SJCRH30 (cell line): Measurements from ENCODE around the gene UBE4B. TPM values are rescaled to one million over a fixed set of nuclear protein-coding genes. Genes with fewer than 3 reads are reported as not detected.

Source experiments
- DNase-seq, 2 experiments: peaks; one replicate each; pipeline ENCODE4 v3.0.0-alpha.2; 2015 to 2020
- H3K27ac ChIP-seq: fragments of 250-450 bp; sonication (Bioruptor Pico); 2 replicates; pipeline ENCODE4 v1.5.1; 2020; ENCODE audit warnings: mild to moderate bottlenecking, moderate library complexity
- H3K27me3 ChIP-seq: fragments of 250-450 bp; sonication (Bioruptor Pico); 2 replicates; pipeline ENCODE4 v1.5.1; 2020; ENCODE audit warnings: mild to moderate bottlenecking, moderate library complexity
- H3K36me3 ChIP-seq: fragments of 250-450 bp; sonication (Bioruptor Pico); 2 replicates; pipeline ENCODE4 v1.5.1; 2020; ENCODE audit warnings: mild to moderate bottlenecking, moderate library complexity
- H3K4me1 ChIP-seq: fragments of 250-450 bp; sonication (Bioruptor Pico); 2 replicates; pipeline ENCODE4 v1.5.1; 2020; ENCODE audit warnings: mild to moderate bottlenecking, moderate library complexity
- H3K4me3 ChIP-seq: fragments of 250-450 bp; sonication (Bioruptor Pico); 2 replicates; pipeline ENCODE4 v1.5.1; 2020; ENCODE audit warnings: mild to moderate bottlenecking, moderate library complexity
- H3K9me3 ChIP-seq: fragments of 250-450 bp; sonication (Bioruptor Pico); replicated peaks from 2 replicates; pipeline ENCODE4 v1.5.1; 2020; ENCODE audit warnings: mild to moderate bottlenecking, moderate library complexity
- total RNA-seq: library from RNA; depleted of rRNA; stranded (reverse); fragments of >200 nt; shearing (Covaris generic); gene quantifications from 2 replicates; pipeline ENCODE4 v1.2.3, GENCODE V29; 2014

Gene UBE4B
- total RNA-seq, 1 experiment from 2014 or later, result 48.1 TPM

DNA sequence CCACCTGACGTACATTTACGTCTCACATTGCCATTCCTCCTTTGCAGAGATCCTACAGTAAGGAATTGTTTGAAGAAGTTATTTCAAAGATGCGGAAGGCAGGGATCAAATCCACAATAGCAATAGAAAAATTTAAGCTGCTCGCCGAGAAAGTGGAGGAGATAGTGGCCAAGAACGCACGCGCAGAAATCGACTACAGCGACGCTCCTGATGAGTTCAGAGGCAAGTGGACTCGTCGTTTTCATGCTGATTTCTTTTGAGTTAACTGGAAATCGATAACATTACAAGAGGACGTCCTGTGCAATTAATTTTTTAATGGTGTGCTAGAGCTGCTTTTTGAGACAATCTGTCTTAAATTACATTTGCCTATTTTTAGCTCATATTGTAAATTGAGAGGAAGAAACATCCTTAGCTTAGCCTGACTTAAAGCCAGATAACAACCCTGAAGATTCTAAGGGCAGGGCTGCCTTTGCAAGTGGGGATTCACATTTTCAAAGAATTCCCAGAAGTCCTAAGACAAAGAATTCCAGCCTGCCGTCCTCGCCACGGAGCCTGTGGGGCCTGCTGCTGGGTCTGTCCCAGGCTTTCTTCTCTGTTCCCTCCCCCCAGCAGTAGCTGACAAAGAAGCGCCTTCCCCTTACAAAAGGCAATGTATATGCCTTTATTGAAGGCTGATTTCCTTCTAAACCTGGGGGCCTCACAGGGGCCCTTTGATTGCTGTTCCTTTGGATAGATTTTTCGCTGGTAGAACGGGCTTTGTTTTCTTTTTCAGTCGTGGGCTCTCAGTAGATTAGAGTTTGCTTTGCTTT lies 146.0 kb downstream of the UBE4B start:
- Histone ChIP-seq H3K27ac (no peak overlapping the region), H3K4me3 (no peak overlapping the region), H3K36me3 (peaks cover 19% of the 10 kb centered on the region), H3K27me3 (no peaks in the 10 kb centered on the region), H3K4me1 (no peaks in the 10 kb centered on the region), H3K9me3 (peaks cover 5% of the 10 kb centered on the region)
- DNase-seq, result no peak

DNA sequence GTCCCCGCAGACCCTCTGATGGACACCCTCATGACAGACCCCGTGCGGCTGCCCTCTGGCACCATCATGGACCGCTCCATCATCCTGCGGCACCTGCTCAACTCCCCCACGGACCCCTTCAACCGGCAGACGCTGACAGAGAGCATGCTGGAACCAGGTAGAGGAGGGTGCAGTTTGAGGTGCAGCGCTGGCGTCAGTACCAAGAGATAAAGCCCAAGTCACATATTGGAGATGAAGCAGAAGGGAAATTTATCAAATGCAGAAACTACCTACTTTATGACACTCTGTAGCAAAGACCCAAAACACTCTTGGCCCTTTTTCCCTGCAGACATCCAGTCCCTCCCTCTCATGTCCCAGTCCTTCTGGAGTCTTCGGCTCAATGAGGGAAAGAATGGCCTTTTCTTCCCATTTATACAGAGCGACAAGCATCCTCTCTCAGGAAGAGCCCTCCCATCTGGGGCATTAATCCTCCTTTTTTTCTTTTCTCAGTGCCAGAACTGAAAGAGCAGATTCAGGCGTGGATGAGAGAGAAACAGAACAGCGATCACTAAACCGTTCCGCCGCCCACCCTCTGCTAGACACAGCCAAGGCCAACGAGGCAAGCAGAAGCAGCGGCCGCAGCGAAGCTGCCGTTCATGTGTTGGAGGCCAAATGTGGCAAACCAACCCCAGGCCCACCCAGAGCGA lies 146.8 kb downstream of the UBE4B start:
- Histone ChIP-seq H3K4me1 (no peaks in the 10 kb centered on the region), H3K27ac (no peak overlapping the region), H3K36me3 (peaks cover 17% of the 10 kb centered on the region), H3K4me3 (no peak overlapping the region), H3K27me3 (no peaks in the 10 kb centered on the region), H3K9me3 (peaks cover 5% of the 10 kb centered on the region)
- DNase-seq, result no peak

DNA sequence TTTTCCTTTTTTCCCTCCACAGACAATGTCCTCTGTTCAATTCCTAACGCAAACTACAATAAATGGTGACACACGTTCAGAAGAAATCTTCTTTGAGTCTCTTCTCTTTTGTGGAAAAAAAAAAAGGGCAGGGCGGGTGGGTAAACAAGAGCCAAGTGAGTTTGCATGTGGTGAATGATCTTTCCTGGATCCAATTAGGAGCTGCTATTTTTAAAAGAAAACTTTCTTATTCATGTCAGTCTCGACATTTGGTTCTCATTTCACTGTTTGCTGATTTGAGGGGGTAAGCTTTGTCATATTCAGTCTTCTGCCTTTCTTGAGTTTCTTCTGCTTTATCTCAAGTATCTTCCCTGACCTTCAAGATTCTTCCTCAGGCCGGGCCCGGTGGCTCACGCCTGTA lies 148.4 kb downstream of the UBE4B start:
- H3K4me3 ChIP-seq, result no peak overlapping the region

DNA sequence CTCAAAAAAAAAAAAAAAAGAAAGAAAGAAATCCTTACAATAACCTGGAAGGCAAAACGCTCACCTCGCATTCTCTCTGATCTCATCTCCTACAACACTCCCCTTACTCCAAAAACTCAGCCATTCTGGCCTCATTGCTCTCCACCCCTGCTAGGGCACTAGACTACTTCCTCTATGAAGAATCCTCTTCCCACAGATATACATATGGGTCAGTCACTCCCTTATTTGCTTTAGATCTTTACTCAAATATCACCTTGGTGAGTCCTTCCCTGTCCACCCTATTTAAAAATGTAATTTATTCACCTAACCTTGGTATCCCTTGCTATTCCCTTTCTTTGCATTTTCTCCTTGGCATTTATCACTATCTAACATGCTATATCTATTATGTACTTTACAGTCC lies 153.0 kb downstream of the UBE4B start:
- H3K27ac ChIP-seq, result no peak overlapping the region
- H3K4me3 ChIP-seq, result no peak overlapping the region
- no peak for DNase-seq
- H3K27me3 ChIP-seq, result no peaks in the 10 kb centered on the region
- no peaks in the 10 kb centered on the region for H3K36me3 ChIP-seq
- H3K9me3 ChIP-seq, result no peaks in the 10 kb centered on the region
- no peaks in the 10 kb centered on the region for H3K4me1 ChIP-seq

More for the DNA sequence above, 148.4 kb downstream of the UBE4B start:
- peaks cover 7% of the 10 kb centered on the region; the same call in 1 of the 2 replicates for H3K36me3 ChIP-seq
- no peak overlapping the region for H3K27ac ChIP-seq
- DNase-seq, result no peak
- no peaks in the 10 kb centered on the region; the same call in 1 of the 2 replicates for H3K9me3 ChIP-seq
- no peaks in the 10 kb centered on the region for H3K27me3 ChIP-seq
- H3K4me1 ChIP-seq, result no peaks in the 10 kb centered on the region

DNA sequence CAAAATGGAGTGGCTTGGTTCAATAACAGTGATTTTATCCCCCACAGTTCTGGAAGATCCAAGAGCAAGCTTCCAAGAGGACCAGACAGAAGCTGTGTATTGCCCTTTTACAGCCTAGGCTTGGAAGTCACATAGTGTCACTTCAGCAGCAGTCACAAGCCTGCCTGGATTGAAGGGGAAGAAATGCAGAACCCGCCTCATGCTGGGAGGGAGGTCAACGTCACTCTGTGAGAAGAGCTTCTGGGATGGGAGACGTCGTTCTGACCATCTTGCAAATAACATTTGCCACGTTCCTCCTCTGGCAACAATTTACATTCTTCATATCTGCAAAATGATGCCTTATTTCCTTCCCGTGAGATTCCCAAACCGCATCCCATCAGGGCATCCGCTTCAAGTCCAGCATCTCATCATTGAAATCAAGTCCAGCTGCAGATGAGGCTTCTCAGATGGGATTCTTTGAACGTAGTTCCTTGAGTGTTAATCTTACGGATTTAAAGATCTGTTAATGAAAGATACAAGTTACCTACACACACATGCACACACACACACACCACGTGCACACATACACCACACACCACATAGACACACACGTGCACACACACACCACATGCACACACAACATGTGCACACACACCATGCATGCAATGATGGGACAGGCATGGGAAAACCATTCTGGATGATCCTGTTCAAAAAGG lies 153.7 kb downstream of the UBE4B start:
- no peak overlapping the region for H3K4me3 ChIP-seq
- no peak for DNase-seq
- H3K27ac ChIP-seq, result no peak overlapping the region
- H3K4me1 ChIP-seq, result no peaks in the 10 kb centered on the region
- no peaks in the 10 kb centered on the region for H3K9me3 ChIP-seq
- no peaks in the 10 kb centered on the region for H3K36me3 ChIP-seq
- no peaks in the 10 kb centered on the region for H3K27me3 ChIP-seq

DNA sequence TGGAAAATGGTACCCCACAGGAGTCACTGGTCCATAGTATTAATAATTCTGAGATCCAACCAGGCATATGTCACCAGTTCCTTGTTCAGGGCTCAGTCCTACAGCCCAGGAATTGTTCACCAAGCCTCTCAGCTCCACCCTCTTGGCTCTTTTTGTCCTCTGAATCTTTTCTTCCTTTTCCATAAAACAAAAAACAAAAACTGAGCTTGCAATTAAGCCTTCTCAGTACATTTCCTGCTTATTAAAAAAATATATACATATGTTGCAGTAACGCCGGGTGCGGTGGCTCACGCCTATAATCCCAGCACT lies 154.2 kb downstream of the UBE4B start:
- Histone ChIP-seq H3K4me1 (no peaks in the 10 kb centered on the region), H3K27me3 (no peaks in the 10 kb centered on the region), H3K36me3 (no peaks in the 10 kb centered on the region), H3K4me3 (no peak overlapping the region), H3K27ac (no peak overlapping the region), H3K9me3 (no peaks in the 10 kb centered on the region)
- no peak for DNase-seq

DNA sequence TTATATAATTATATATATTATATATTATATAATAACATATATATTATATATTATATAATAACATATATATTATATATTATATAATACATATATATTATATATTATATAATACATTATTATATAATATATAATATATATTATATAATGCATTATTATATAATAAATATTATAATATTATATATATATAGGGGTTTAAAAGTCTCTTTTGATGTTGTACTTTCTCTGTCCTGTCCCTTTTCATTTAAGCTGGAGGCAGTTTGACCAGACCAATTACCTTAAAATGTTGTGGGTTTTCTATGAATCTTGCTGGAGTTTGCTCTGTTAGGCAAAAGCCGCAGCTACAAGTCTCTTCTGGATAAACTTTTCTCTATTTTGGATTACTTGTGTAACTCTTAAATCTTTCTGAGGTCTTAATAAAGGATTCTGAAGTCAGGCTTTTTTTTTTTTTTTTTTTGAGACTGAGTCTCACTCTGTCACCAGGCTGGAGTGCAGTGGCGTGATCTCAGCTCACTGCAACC lies 155.4 kb downstream of the UBE4B start:
- Histone ChIP-seq H3K36me3 (no peaks in the 10 kb centered on the region), H3K9me3 (no peaks in the 10 kb centered on the region), H3K4me1 (0 out of 2 replicates have a peak, but pooled peaks cover 3% of the 10 kb centered on the region), H3K27ac (no peak overlapping the region), H3K4me3 (no peak overlapping the region), H3K27me3 (no peaks in the 10 kb centered on the region)
- no peak for DNase-seq

DNA sequence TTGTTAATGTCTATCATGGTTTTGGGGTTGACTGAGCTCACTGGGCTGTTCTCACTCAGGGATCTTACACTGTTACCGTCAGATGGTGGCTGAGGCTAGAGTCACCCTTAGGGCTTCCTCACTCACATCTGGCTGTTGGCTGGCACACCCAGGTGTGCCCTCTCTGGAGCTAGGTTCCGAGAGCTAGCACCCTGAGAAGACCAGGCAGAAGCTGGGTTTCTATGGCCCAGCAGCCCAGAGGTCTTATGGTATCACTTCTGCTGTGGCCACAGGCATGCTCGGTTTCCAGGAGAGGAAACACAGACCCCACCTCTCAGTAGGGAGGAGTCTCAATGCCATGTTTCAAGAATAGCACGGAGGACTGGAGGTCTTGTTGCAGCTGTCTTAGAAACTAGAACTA lies 156.9 kb downstream of the UBE4B start:
- Histone ChIP-seq H3K36me3 (no peaks in the 10 kb centered on the region), H3K27ac (no peak overlapping the region), H3K4me1 (0 out of 2 replicates have a peak, but pooled peaks cover 7% of the 10 kb centered on the region), H3K9me3 (no peaks in the 10 kb centered on the region), H3K27me3 (no peaks in the 10 kb centered on the region), H3K4me3 (no peak overlapping the region)
- DNase-seq, result peak in 1 of 2 experiments; percentile 34

DNA sequence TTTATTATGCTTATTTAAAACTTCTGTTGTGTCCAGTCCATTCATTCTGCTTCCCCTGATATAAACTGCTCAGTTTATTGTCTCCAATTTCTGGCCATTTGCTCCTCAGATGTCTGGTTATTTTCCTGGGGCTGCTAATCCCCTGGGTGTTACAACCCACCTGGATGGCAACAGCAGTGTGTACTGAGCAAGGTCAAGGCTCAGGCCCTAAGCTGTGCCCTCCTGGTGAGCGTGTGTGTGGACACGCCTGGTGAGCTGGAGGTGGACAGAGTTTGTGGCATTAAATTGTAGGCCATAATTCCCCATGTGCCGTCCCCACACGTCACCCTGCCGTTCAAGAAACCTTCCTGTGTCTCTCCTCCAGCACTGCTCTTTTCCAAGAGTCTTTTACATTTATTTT lies 159.5 kb downstream of the UBE4B start:
- no peaks in the 10 kb centered on the region for H3K27me3 ChIP-seq
- H3K4me3 ChIP-seq, result no peak overlapping the region
- no peaks in the 10 kb centered on the region for H3K36me3 ChIP-seq
- H3K27ac ChIP-seq, result no peak overlapping the region
- H3K9me3 ChIP-seq, result no peaks in the 10 kb centered on the region
- DNase-seq, result no peak
- 0 out of 2 replicates have a peak, but pooled peaks cover 7% of the 10 kb centered on the region for H3K4me1 ChIP-seq

DNA sequence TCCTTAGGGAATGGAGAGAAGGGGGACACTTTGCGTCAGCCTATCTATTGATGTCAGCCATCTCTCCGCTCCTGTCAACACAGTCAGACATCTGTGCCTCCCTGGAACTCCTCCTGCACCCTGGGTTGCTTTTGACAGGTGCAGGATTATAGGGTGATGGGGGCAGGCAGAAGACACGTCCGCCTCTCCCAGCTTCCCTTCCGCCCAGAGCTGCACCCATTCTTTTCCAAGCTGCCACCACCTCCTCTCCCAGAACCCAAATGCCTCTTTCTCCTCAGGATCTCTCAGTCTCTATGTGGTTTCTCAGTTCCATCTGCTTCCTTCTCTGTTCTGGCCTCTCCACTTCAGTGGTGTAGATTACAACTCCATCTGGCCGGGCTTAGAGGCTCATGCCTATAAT lies 160.5 kb downstream of the UBE4B start:
- no peak overlapping the region for H3K4me3 ChIP-seq
- H3K4me1 ChIP-seq, result peaks cover 12% of the 10 kb centered on the region; the same call in 1 of the 2 replicates
- no peak overlapping the region for H3K27ac ChIP-seq
- DNase-seq, result peak; percentile 69 to 84
- H3K9me3 ChIP-seq, result no peaks in the 10 kb centered on the region
- H3K27me3 ChIP-seq, result no peaks in the 10 kb centered on the region
- no peaks in the 10 kb centered on the region for H3K36me3 ChIP-seq

DNA sequence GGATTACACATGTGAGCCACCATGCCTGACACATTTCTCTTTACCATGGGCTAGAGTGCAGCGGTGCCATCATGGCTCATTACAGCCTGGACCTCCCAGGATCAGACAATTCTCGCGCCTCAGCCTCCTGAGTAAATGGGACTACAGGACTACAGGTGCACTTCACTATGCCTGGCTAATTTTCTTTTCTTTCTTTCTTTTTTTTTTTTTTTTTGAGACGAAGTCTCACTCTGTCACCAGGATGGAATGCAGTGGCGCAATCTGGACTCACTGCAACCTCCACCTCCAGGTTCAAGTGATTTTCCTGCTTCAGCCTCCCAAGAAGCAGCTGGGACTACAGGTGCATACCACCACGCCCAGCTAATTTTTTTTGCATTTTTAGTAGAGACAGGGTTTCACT lies 162.8 kb downstream of the UBE4B start:
- H3K27ac ChIP-seq, result no peak overlapping the region
- DNase-seq, result no peak
- no peaks in the 10 kb centered on the region for H3K27me3 ChIP-seq

DNA sequence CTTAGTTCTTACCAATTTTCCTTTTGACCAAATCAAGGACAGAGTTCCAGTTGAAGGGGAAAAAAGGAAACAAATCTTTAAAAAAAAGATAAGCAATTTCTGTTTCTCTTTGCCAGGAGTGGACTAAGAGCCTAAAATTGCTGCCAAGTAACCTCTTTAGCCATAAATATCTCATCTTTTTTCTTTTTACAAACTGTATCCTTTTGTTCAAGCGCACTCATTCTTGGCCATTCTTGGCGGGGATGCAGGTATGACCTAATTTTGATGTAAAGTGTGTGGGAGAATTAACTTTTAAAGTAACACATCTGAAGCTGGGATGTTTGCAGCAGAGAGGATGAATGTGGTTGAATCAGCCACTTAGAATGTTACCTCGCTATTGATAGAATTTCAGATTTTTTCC lies 164.2 kb downstream of the UBE4B start:
- no peaks in the 10 kb centered on the region for H3K27me3 ChIP-seq
- H3K36me3 ChIP-seq, result no peaks in the 10 kb centered on the region
- H3K4me1 ChIP-seq, result peaks cover 13% of the 10 kb centered on the region; the same call in 1 of the 2 replicates
- DNase-seq, result no peak
- H3K27ac ChIP-seq, result no peak overlapping the region
- no peaks in the 10 kb centered on the region for H3K9me3 ChIP-seq
- no peak overlapping the region for H3K4me3 ChIP-seq

More for the DNA sequence above, 162.8 kb downstream of the UBE4B start:
- no peaks in the 10 kb centered on the region for H3K36me3 ChIP-seq
- H3K9me3 ChIP-seq, result no peaks in the 10 kb centered on the region
- no peak overlapping the region for H3K4me3 ChIP-seq
- peaks cover 13% of the 10 kb centered on the region; the same call in 1 of the 2 replicates for H3K4me1 ChIP-seq

DNA sequence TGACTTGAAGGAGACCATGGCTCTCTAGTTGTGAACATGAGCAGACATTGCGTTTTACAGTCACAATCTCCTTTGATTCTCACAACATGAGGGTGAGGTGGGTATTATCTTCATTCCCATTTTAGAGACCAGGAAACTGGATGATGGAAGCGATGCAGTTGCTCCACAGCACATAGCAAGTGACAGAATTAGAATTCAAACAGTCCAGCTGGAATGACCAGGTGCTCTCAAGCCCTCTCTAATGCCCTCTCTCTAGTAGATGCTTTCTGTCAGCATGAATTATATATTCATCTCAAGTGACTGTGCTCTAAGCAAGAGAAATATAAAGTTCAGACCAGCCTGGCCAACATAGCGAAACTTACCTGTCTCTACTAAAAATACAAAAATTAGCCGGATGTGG lies 167.9 kb downstream of the UBE4B start:
- Histone ChIP-seq H3K27ac (no peak overlapping the region), H3K4me1 (peaks cover 12% of the 10 kb centered on the region), H3K27me3 (no peaks in the 10 kb centered on the region), H3K36me3 (no peaks in the 10 kb centered on the region), H3K9me3 (no peaks in the 10 kb centered on the region), H3K4me3 (no peak overlapping the region)
- DNase-seq, result no peak

DNA sequence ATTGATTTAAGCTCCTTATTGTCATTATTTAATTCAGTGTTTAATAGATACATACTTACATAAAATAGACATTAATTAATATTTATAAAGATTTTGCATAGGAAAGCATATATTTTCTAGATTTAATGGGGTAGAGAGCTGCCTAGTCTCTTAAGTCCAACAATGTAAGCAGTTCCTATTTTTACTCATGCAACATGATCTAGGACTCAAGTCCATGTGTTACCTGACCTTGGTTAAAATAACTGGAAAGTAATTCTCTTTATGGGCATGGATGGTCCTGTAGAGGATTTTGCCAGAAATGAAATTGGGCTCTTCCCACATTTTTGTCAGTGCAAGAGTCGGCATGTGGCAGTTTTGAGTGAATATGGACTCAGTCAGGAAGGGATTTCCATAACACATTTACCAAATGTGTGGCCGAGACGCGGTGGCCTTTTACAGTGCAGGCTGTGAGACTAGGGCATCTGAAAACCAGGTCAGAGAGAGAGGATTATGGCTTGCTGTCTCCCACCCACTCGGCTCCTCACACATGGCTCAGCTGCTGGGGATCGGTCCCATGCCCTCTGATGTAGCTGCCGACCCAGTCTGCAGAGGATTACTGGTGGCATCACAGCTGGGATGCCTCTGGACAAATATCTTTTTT lies 171.4 kb downstream of the UBE4B start:
- Histone ChIP-seq H3K27me3 (no peaks in the 10 kb centered on the region), H3K36me3 (no peaks in the 10 kb centered on the region), H3K4me1 (peaks cover 6% of the 10 kb centered on the region), H3K4me3 (no peak overlapping the region), H3K27ac (no peak overlapping the region), H3K9me3 (no peaks in the 10 kb centered on the region)
- peak; percentile 56 to 71 for DNase-seq
